Caco-2 (cell line): ENCODE data around the gene LRRC28. TPM values are rescaled to one million over a fixed set of nuclear protein-coding genes. Genes with fewer than 3 reads are reported as not detected.

Experiments
- BruUV-seq: library from RNA; stranded (reverse); fragments of 400-500 nt; replicated peaks from 2 replicates; lab custom pipeline; 2021; lab: Mats Ljungman, UMichigan
- CTCF ChIA-PET: fragments of 300-600 bp; sonication (Branson Sonifier 250); formaldehyde crosslinking; loops from one replicate; lab custom pipeline; 2022; ENCODE audit warnings: antibody characterized with exemption; lab: Charles Lee
- POLR2A ChIA-PET: fragments of 300-600 bp; sonication (Branson Sonifier 250); formaldehyde crosslinking; loops from one replicate; lab custom pipeline; 2022; ENCODE audit warnings: antibody characterized with exemption; lab: Charles Lee
- DNase-seq, 2 experiments: peaks; one replicate each; pipeline versions ENCODE4 v3.0.0 to v3.0.0-alpha.2; 2020 to 2022
- H3K27me3 ChIP-seq: replicated peaks from 2 replicates; pipeline ENCODE4 v1.6.0; 2011; ENCODE audit warnings: low read length; ENCODE audit not compliant: control insufficient read depth, insufficient read depth
- H3K36me3 ChIP-seq: 2 replicates; pipeline ENCODE4 v1.5.1; 2011; ENCODE audit warnings: low read length; ENCODE audit not compliant: control insufficient read depth, insufficient read depth
- H3K4me1 ChIP-seq: fragments of 250-450 bp; sonication (Bioruptor Pico); 2 replicates; pipeline ENCODE4 v1.5.1; 2020; ENCODE audit warnings: mild to moderate bottlenecking
- H3K4me3 ChIP-seq: 2 replicates; pipeline ENCODE4 v1.5.1; 2011; ENCODE audit warnings: low read depth, mild to moderate bottlenecking, control low read depth, low read length
- H3K9me3 ChIP-seq: fragments of 250-450 bp; sonication (Bioruptor Pico); 2 replicates; pipeline ENCODE4 v1.5.1; 2020; ENCODE audit warnings: mild to moderate bottlenecking, moderate library complexity
- H3K27ac Mint-ChIP-seq: one replicate; pipeline ENCODE4 v1.8.0; 2022; ENCODE audit warnings: mixed read lengths; ENCODE audit not compliant: unreplicated experiment
- H3K27me3 Mint-ChIP-seq: one replicate; pipeline ENCODE4 v1.8.0; 2022; ENCODE audit warnings: mixed read lengths; ENCODE audit not compliant: insufficient read depth, unreplicated experiment
- H3K36me3 Mint-ChIP-seq: one replicate; pipeline ENCODE4 v1.8.0; 2022; ENCODE audit warnings: mild to moderate bottlenecking, mixed read lengths; ENCODE audit not compliant: insufficient read depth, unreplicated experiment
- H3K4me1 Mint-ChIP-seq: one replicate; pipeline ENCODE4 v1.8.0; 2022; ENCODE audit warnings: low read depth, mixed read lengths; ENCODE audit not compliant: unreplicated experiment
- H3K4me3 Mint-ChIP-seq: one replicate; pipeline ENCODE4 v1.8.0; 2022; ENCODE audit warnings: mild to moderate bottlenecking, moderate library complexity, mixed read lengths; ENCODE audit not compliant: unreplicated experiment
- H3K9me3 Mint-ChIP-seq: one replicate; pipeline ENCODE4 v1.8.0; 2022; ENCODE audit warnings: mixed read lengths; ENCODE audit not compliant: unreplicated experiment
- CTCF ChIP-seq, 2 experiments: fragments of 200-600 bp in 1 of 2; IDR thresholded peaks; 1 replicate in 1 of 2; 2 replicates in 1 of 2; pipeline versions ENCODE4 v1.5.1 to v1.8.0; 2011 to 2022; ENCODE audit warnings: antibody characterized with exemption in 1 of 2, control low read depth in 1 of 2, inconsistent platforms in 1 of 2, low read depth in 1 of 2, low read length in 1 of 2, mild to moderate bottlenecking in 1 of 2, moderate library complexity in 1 of 2; ENCODE audit not compliant: insufficient read depth in 1 of 2, severe bottlenecking in 1 of 2, unreplicated experiment in 1 of 2
- intact Hi-C: fragments of 100-400 bp; cut with micrococcal nuclease; formaldehyde crosslinking; loops from one replicate; pipeline ENCODE4 v1.10.0; 2022; ENCODE audit not compliant: unreplicated experiment
- total RNA-seq: library from RNA; stranded (reverse); gene quantifications from 2 replicates; pipeline ENCODE4 v1.2.3, GENCODE V29; 2022

The LRRC28 gene
- total RNA-seq, 1 experiment from 2014 or later, result 17.8 TPM

GRCh38 chr15:99305761-99306505 lies 54.7 kb downstream of the LRRC28 start:
- no peaks in the 10 kb centered on the region for H3K4me1 Mint-ChIP-seq
- CTCF ChIA-PET, result no interaction called here
- no peaks in the 10 kb centered on the region for H3K9me3 Mint-ChIP-seq
- POLR2A ChIA-PET, result no interaction called here
- H3K27me3 Mint-ChIP-seq, result no peaks in the 10 kb centered on the region
- Histone ChIP-seq H3K27me3 (no peaks in the 10 kb centered on the region), H3K4me1 (no peaks in the 10 kb centered on the region), H3K9me3 (no peaks in the 10 kb centered on the region), H3K36me3 (no peaks in the 10 kb centered on the region), H3K4me3 (no peak overlapping the region)
- no peak overlapping the region for H3K4me3 Mint-ChIP-seq
- DNase-seq, result no peak
- intact Hi-C loops, result no loop called here
- TF ChIP-seq CTCF (IDR thresholded peaks at IDR 0.05; ENCODE audit: insufficient read depth in 1 of 2, low read depth in 1 of 2, low read length in 1 of 2, severe bottlenecking in 1 of 2, unreplicated experiment in 1 of 2), result no peak
- no TSS peak for BruUV-seq
- no peak overlapping the region for H3K27ac Mint-ChIP-seq
- H3K36me3 Mint-ChIP-seq, result no peaks in the 10 kb centered on the region

- H3K36me3 ChIP-seq, result no peaks in the 10 kb centered on the region
- H3K4me1 ChIP-seq, result no peaks in the 10 kb centered on the region
- no peaks in the 10 kb centered on the region for H3K27me3 Mint-ChIP-seq
- H3K4me3 Mint-ChIP-seq, result no peak overlapping the region
- BruUV-seq, result no TSS peak
- no peak for TF ChIP-seq CTCF (IDR thresholded peaks at IDR 0.05; ENCODE audit: insufficient read depth in 1 of 2, low read depth in 1 of 2, low read length in 1 of 2, severe bottlenecking in 1 of 2, unreplicated experiment in 1 of 2)
- intact Hi-C loops, result no loop called here
- ChIA-PET POLR2A (no interaction called here), CTCF (no interaction called here)
- H3K9me3 Mint-ChIP-seq, result no peaks in the 10 kb centered on the region
- H3K4me3 ChIP-seq, result no peak overlapping the region
- H3K4me1 Mint-ChIP-seq, result no peaks in the 10 kb centered on the region
- no peaks in the 10 kb centered on the region for H3K27me3 ChIP-seq
- no peaks in the 10 kb centered on the region for H3K9me3 ChIP-seq
- no peak overlapping the region for H3K27ac Mint-ChIP-seq
- H3K36me3 Mint-ChIP-seq, result no peaks in the 10 kb centered on the region
- no peak for DNase-seq
Observed at GRCh38 chr15:99306694-99307338, 55.5 kb downstream of the LRRC28 start.

GRCh38 chr15:99307735-99308134 lies 56.5 kb downstream of the LRRC28 start:
- BruUV-seq, result no TSS peak
- ChIA-PET CTCF (no interaction called here), POLR2A (no interaction called here)
- intact Hi-C loops, result no loop called here
- H3K4me3 Mint-ChIP-seq, result no peak overlapping the region
- no peaks in the 10 kb centered on the region for H3K36me3 ChIP-seq
- H3K4me3 ChIP-seq, result no peak overlapping the region
- H3K9me3 Mint-ChIP-seq, result peaks cover 5% of the 10 kb centered on the region
- no peak overlapping the region for H3K27ac Mint-ChIP-seq
- H3K36me3 Mint-ChIP-seq, result no peaks in the 10 kb centered on the region
- H3K4me1 Mint-ChIP-seq, result no peaks in the 10 kb centered on the region
- no peaks in the 10 kb centered on the region for H3K4me1 ChIP-seq
- no peak for DNase-seq
- H3K27me3 Mint-ChIP-seq, result no peaks in the 10 kb centered on the region
- no peaks in the 10 kb centered on the region for H3K27me3 ChIP-seq
- H3K9me3 ChIP-seq, result peaks cover 3% of the 10 kb centered on the region; the same call in 1 of the 2 replicates
- TF ChIP-seq CTCF (IDR thresholded peaks at IDR 0.05; ENCODE audit: insufficient read depth in 1 of 2, low read depth in 1 of 2, low read length in 1 of 2, severe bottlenecking in 1 of 2, unreplicated experiment in 1 of 2), result no peak
